Measurements from ENCODE around the gene CDH26.

The CDH26 gene

GRCh38 chr20:59961423-59961822 is 3.2 kb downstream of the CDH26 start:
- H3K27me3 Mint-ChIP-seq (ENCODE audit: low read depth, poor library complexity), result peaks cover 14% of the 10 kb centered on the region
- no peak for DNase-seq
- TF ChIP-seq, protein P1, sequence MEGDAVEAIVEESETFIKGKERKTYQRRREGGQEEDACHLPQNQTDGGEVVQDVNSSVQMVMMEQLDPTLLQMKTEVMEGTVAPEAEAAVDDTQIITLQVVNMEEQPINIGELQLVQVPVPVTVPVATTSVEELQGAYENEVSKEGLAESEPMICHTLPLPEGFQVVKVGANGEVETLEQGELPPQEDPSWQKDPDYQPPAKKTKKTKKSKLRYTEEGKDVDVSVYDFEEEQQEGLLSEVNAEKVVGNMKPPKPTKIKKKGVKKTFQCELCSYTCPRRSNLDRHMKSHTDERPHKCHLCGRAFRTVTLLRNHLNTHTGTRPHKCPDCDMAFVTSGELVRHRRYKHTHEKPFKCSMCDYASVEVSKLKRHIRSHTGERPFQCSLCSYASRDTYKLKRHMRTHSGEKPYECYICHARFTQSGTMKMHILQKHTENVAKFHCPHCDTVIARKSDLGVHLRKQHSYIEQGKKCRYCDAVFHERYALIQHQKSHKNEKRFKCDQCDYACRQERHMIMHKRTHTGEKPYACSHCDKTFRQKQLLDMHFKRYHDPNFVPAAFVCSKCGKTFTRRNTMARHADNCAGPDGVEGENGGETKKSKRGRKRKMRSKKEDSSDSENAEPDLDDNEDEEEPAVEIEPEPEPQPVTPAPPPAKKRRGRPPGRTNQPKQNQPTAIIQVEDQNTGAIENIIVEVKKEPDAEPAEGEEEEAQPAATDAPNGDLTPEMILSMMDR (IDR thresholded peaks at IDR 0.05), result no peak
- H3K36me3 Mint-ChIP-seq (ENCODE audit: low read depth), result no peaks in the 10 kb centered on the region
- H3K9me3 Mint-ChIP-seq, result no peaks in the 10 kb centered on the region
- H3K4me1 Mint-ChIP-seq, result no peaks in the 10 kb centered on the region
- no peak overlapping the region for H3K27ac Mint-ChIP-seq
- no peak overlapping the region for H3K4me3 Mint-ChIP-seq

- H3K9me3 Mint-ChIP-seq, result no peaks in the 10 kb centered on the region
- peaks cover 17% of the 10 kb centered on the region for H3K27me3 Mint-ChIP-seq (ENCODE audit: low read depth, poor library complexity)
- DNase-seq, result no peak
- no peak overlapping the region for H3K4me3 Mint-ChIP-seq
- TF ChIP-seq, protein P1 (IDR thresholded peaks at IDR 0.05), result no peak
- no peaks in the 10 kb centered on the region for H3K36me3 Mint-ChIP-seq (ENCODE audit: low read depth)
- no peak overlapping the region for H3K27ac Mint-ChIP-seq
- H3K4me1 Mint-ChIP-seq, result no peaks in the 10 kb centered on the region
These were observed 3.9 kb downstream of the CDH26 start for GRCh38 chr20:59962155-59962554.

DNA sequence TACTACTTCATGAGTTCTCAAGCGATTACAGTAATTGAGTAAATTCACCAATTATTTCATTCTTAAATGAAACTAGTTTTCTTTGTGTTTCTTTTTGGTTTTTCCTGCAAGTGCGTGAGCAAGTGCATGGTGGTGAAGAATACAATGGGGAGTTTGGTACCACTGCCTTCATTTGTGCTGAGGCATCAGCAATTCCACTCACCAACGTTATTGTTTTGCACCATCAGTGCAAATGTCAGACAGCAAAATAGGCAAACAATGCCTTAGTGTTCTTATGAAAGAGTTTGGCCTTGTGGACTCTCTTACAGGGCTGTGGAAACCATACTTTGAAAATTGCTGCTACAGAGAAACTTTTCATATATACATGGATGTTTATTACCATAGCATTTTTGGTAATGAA is 8.2 kb downstream of the CDH26 start:
- Mint-ChIP-seq H3K4me3 (no peak overlapping the region), H3K27ac (no peak overlapping the region), H3K4me1 (no peaks in the 10 kb centered on the region), H3K36me3 (ENCODE audit: low read depth) (no peaks in the 10 kb centered on the region), H3K9me3 (no peaks in the 10 kb centered on the region), H3K27me3 (ENCODE audit: low read depth, poor library complexity) (peaks cover 11% of the 10 kb centered on the region)
- TF ChIP-seq, protein P1 (IDR thresholded peaks at IDR 0.05), result no peak
- DNase-seq, result no peak

DNA sequence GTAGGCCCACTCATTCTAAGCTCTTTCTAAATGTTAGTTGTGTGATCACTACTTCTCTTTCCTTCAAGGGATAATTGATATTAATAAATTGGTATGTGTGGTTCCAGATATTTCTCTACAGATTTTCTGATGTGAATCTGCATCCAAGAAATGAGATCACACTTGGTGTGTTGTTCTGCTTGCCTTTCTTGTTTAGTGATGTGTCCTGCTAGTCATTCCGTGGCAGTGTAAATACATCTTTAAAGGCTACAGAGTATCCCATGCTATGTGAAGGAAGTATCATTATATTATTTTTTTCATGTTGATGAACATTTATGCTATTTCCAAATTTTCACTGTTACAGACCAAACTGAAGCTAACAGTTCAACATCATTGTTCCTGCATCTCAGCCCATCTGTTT is 13.2 kb downstream of the CDH26 start:
- Mint-ChIP-seq H3K36me3 (ENCODE audit: low read depth) (no peaks in the 10 kb centered on the region), H3K27me3 (ENCODE audit: low read depth, poor library complexity) (peaks cover 11% of the 10 kb centered on the region), H3K27ac (no peak overlapping the region), H3K4me3 (no peak overlapping the region), H3K4me1 (peaks cover 12% of the 10 kb centered on the region), H3K9me3 (no peaks in the 10 kb centered on the region)
- TF ChIP-seq, protein P1 (IDR thresholded peaks at IDR 0.05), result no peak
- DNase-seq, result no peak

GRCh38 chr20:59972037-59972801 is 14.0 kb downstream of the CDH26 start:
- Mint-ChIP-seq H3K9me3 (no peaks in the 10 kb centered on the region), H3K4me3 (no peak overlapping the region), H3K27me3 (ENCODE audit: low read depth, poor library complexity) (peaks cover 5% of the 10 kb centered on the region), H3K4me1 (peaks cover 18% of the 10 kb centered on the region), H3K36me3 (ENCODE audit: low read depth) (no peaks in the 10 kb centered on the region), H3K27ac (no peak overlapping the region)
- no peak for DNase-seq
- TF ChIP-seq, protein P1 (IDR thresholded peaks at IDR 0.05), result no peak
